ENCODE results near the gene MRPS18B.

MRPS18B gene

GRCh38 chr6:30670760-30671527, 53.3 kb downstream of the MRPS18B start:
- Histone ChIP-seq H3K27ac (no peak overlapping the region), H3K4me3 (no peak overlapping the region)

GRCh38 chr6:30672445-30673253, 55.0 kb downstream of the MRPS18B start, which contains the start of gene DHX16:
DHX16 (minus strand) TSS chr6:30673006; CDS start chr6:30672841, 165 bp downstream.
- H3K4me3 ChIP-seq = peak within 1 kb of the TSS; percentile 74 to 99 (median 93)
- H3K27ac ChIP-seq = peak within 1 kb of the TSS; percentile 35 to 90 (median 81)

Measured in skin epidermis (tissue), 12 donors.